ENCODE measurements around the gene KLF15.

GRCh38 chr3:126314790-126315658, 42.2 kb downstream of the KLF15 start:
- no peak for TF ChIP-seq POLR2AphosphoS5 (IDR thresholded peaks at IDR 0.05; ENCODE audit: low read depth)
- no peak for TF ChIP-seq CTCF (conservative IDR thresholded peaks at IDR 0.05; ENCODE audit: low read depth in 2 of 2)
- no peak for TF ChIP-seq REST (IDR thresholded peaks at IDR 0.05; ENCODE audit: unreplicated experiment)
- TF ChIP-seq EZH2phosphoT487 (IDR thresholded peaks at IDR 0.05; ENCODE audit: unreplicated experiment), result no peak
- no peak for TF ChIP-seq CREB1 (CRISPR knock-in tag; IDR thresholded peaks at IDR 0.05; ENCODE audit: low read depth)
- TF ChIP-seq JUNB (IDR thresholded peaks at IDR 0.05; ENCODE audit: unreplicated experiment), result no peak
- no peak for TF ChIP-seq EZH2 (IDR thresholded peaks at IDR 0.05; ENCODE audit: low read depth, unreplicated experiment)
- no peak for TF ChIP-seq ZNF114 (CRISPR knock-in tag; IDR thresholded peaks at IDR 0.05)
- no peak for TF ChIP-seq STAT1 (IDR thresholded peaks at IDR 0.05; ENCODE audit: unreplicated experiment)
